Testis (tissue), 2 donors: ENCODE results near the gene CNNM1.

Source experiments
- POLR2A ChIP-seq: fragments of 450-650 bp; IDR thresholded peaks from one replicate; pipeline ENCODE4 v1.6.1; 2017; ENCODE audit warnings: antibody characterized with exemption, mild to moderate bottlenecking, moderate library complexity
- TF ChIP-seq, protein P1 (sequence below), 3 experiments: fragments of 450-650 bp in 2 of 3; fragments of 200-600 bp in 1 of 3; sonication (generic) in 1 of 3; IDR thresholded peaks; one replicate each; pipeline ENCODE4 v1.5.1; 2016 to 2019; ENCODE audit warnings: antibody characterized with exemption in 3 of 3, mild to moderate bottlenecking in 2 of 3, moderate library complexity in 1 of 3

DNA sequence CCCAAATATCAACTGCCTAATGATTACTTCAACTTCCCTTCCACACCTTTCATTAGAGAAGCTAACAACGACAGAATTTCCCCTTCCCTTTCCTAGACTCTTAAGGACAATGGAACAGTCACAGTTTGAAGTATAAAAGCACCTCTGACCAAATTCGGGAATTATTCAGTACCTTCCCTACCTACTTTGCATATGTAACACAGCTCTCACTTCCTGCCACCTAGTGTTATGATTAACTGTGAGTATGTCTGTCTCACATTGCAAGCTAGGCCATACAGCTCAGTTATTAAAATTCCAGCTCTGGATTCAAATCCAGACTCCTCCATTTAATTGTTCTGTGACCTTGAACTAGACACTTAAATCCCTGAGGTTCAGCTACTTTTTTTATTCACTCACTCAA, 48.7 kb upstream of the CNNM1 start:
- no peak for TF ChIP-seq POLR2A
- TF ChIP-seq, protein P1, sequence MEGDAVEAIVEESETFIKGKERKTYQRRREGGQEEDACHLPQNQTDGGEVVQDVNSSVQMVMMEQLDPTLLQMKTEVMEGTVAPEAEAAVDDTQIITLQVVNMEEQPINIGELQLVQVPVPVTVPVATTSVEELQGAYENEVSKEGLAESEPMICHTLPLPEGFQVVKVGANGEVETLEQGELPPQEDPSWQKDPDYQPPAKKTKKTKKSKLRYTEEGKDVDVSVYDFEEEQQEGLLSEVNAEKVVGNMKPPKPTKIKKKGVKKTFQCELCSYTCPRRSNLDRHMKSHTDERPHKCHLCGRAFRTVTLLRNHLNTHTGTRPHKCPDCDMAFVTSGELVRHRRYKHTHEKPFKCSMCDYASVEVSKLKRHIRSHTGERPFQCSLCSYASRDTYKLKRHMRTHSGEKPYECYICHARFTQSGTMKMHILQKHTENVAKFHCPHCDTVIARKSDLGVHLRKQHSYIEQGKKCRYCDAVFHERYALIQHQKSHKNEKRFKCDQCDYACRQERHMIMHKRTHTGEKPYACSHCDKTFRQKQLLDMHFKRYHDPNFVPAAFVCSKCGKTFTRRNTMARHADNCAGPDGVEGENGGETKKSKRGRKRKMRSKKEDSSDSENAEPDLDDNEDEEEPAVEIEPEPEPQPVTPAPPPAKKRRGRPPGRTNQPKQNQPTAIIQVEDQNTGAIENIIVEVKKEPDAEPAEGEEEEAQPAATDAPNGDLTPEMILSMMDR (IDR thresholded peaks at IDR 0.05): no peak
